H9 (cell line): ENCODE measurements around the gene C4orf46. TPM values are rescaled to one million over a fixed set of nuclear protein-coding genes. Genes with fewer than 3 reads are reported as not detected.

ENCODE experiments used
- DNase-seq: peaks from one replicate; pipeline ENCODE4 v3.0.0-alpha.2; 2017
- H2AFZ ChIP-seq: one replicate; pipeline ENCODE4 v1.6.1; 2013; ENCODE audit warnings: mild to moderate bottlenecking, low read length, control low read depth, moderate library complexity
- H2AK5ac ChIP-seq: 2 replicates; pipeline ENCODE4 v1.6.1; 2013; ENCODE audit warnings: low read length, control low read depth, mixed read lengths; ENCODE audit not compliant: insufficient read length
- H2BK120ac ChIP-seq: one replicate; pipeline ENCODE4 v1.6.1; 2013; ENCODE audit warnings: low read depth, mild to moderate bottlenecking, low read length, control low read depth, inconsistent platforms; ENCODE audit not compliant: poor library complexity, severe bottlenecking
- H2BK12ac ChIP-seq: 2 replicates; pipeline ENCODE4 v1.6.1; 2013; ENCODE audit warnings: low read length, control low read depth, mixed read lengths, low read depth; ENCODE audit not compliant: insufficient read length
- H2BK15ac ChIP-seq: 2 replicates; pipeline ENCODE4 v1.6.1; 2013; ENCODE audit warnings: low read depth, low read length, control low read depth
- H2BK20ac ChIP-seq: one replicate; pipeline ENCODE4 v1.6.1; 2013; ENCODE audit warnings: low read depth, mild to moderate bottlenecking, low read length, control low read depth, inconsistent platforms; ENCODE audit not compliant: poor library complexity, severe bottlenecking
- H2BK5ac ChIP-seq: 2 replicates; pipeline ENCODE4 v1.6.1; 2013; ENCODE audit warnings: low read length, control low read depth, mixed read lengths; ENCODE audit not compliant: insufficient read length
- H3K14ac ChIP-seq: 2 replicates; pipeline ENCODE4 v1.6.1; 2013; ENCODE audit warnings: low read length, control low read depth; ENCODE audit not compliant: insufficient read depth
- H3K18ac ChIP-seq: 2 replicates; pipeline ENCODE4 v1.6.1; 2013; ENCODE audit warnings: low read depth, mild to moderate bottlenecking, mixed read lengths, low read length, control low read depth; ENCODE audit not compliant: insufficient read length
- H3K23ac ChIP-seq: 2 replicates; pipeline ENCODE4 v1.6.1; 2013; ENCODE audit warnings: low read length, control low read depth, mixed read lengths, low read depth; ENCODE audit not compliant: insufficient read length
- H3K23me2 ChIP-seq: 2 replicates; pipeline ENCODE4 v1.6.1; 2013; ENCODE audit warnings: low read depth, mild to moderate bottlenecking, mixed read lengths, low read length, control low read depth; ENCODE audit not compliant: insufficient read length, poor library complexity, severe bottlenecking
- H3K27ac ChIP-seq: 2 replicates; pipeline ENCODE4 v1.5.1; 2013; ENCODE audit warnings: low read length, control low read depth, mixed read lengths, low read depth; ENCODE audit not compliant: insufficient read length
- H3K27me3 ChIP-seq: 2 replicates; pipeline ENCODE4 v1.6.1; 2013; ENCODE audit warnings: low read length, control low read depth, inconsistent platforms; ENCODE audit not compliant: insufficient read depth
- H3K4ac ChIP-seq: 2 replicates; pipeline ENCODE4 v1.6.1; 2013; ENCODE audit warnings: low read depth, mild to moderate bottlenecking, control low read depth, inconsistent platforms, low read length, moderate library complexity
- H3K4me1 ChIP-seq: 2 replicates; pipeline ENCODE4 v1.6.1; 2013; ENCODE audit warnings: low read length, control low read depth, inconsistent platforms; ENCODE audit not compliant: insufficient read depth
- H3K4me2 ChIP-seq: 2 replicates; pipeline ENCODE4 v1.6.1; 2013; ENCODE audit warnings: low read length, control low read depth, mixed read lengths; ENCODE audit not compliant: insufficient read length, insufficient read depth
- H3K56ac ChIP-seq: 2 replicates; pipeline ENCODE4 v1.6.1; 2013; ENCODE audit warnings: low read depth, mild to moderate bottlenecking, mixed read lengths, low read length, control low read depth; ENCODE audit not compliant: insufficient read length
- H3K79me1 ChIP-seq: 2 replicates; pipeline ENCODE4 v1.6.1; 2013; ENCODE audit warnings: low read depth, mild to moderate bottlenecking, moderate library complexity, low read length, control low read depth, inconsistent platforms; ENCODE audit not compliant: insufficient read depth, poor library complexity, severe bottlenecking
- H3K79me2 ChIP-seq: 2 replicates; pipeline ENCODE4 v1.6.1; 2013; ENCODE audit warnings: low read length, control low read depth, inconsistent platforms; ENCODE audit not compliant: insufficient read depth
- H3K9ac ChIP-seq: 2 replicates; pipeline ENCODE4 v1.6.1; 2013; ENCODE audit warnings: low read length, control low read depth, mixed read lengths; ENCODE audit not compliant: insufficient read length; ENCODE audit errors: extremely low read depth
- H3K9me3 ChIP-seq: one replicate; pipeline ENCODE4 v1.6.1; 2013; ENCODE audit warnings: low read depth, low read length, inconsistent platforms; ENCODE audit not compliant: control insufficient read depth
- H3T11ph ChIP-seq: one replicate; pipeline ENCODE4 v1.6.1; 2013; ENCODE audit warnings: mild to moderate bottlenecking, low read length, control low read depth, inconsistent platforms
- H4K20me1 ChIP-seq: one replicate; pipeline ENCODE4 v1.6.1; 2013; ENCODE audit not compliant: control insufficient read depth, insufficient read length, insufficient read depth
- H4K5ac ChIP-seq: 2 replicates; pipeline ENCODE4 v1.6.1; 2013; ENCODE audit warnings: low read depth, mild to moderate bottlenecking, mixed read lengths, low read length, control low read depth; ENCODE audit not compliant: insufficient read length
- H4K8ac ChIP-seq: replicated peaks from 2 replicates; pipeline ENCODE4 v1.6.1; 2013; ENCODE audit warnings: low read length, control low read depth, mixed read lengths, low read depth; ENCODE audit not compliant: insufficient read length
- H4K91ac ChIP-seq: 2 replicates; pipeline ENCODE4 v1.6.1; 2013; ENCODE audit warnings: low read depth, mild to moderate bottlenecking, moderate library complexity, mixed read lengths, low read length, control low read depth; ENCODE audit not compliant: insufficient read length
- H3K27ac Mint-ChIP-seq, 3 experiments: 2 replicates in 2 of 3; 3 replicates in 1 of 3; pipeline ENCODE4 v1.8.0; 2020 to 2021; ENCODE audit warnings: mixed read lengths in 3 of 3, mild to moderate bottlenecking in 1 of 3, moderate library complexity in 1 of 3
- H3K27me3 Mint-ChIP-seq: 2 replicates; pipeline ENCODE4 v1.8.0; 2021; ENCODE audit warnings: low read depth, mild to moderate bottlenecking, moderate library complexity, mixed read lengths
- H3K36me3 Mint-ChIP-seq, 3 experiments: 2 replicates in 2 of 3; 3 replicates in 1 of 3; pipeline ENCODE4 v1.8.0; 2020 to 2021; ENCODE audit warnings: low read depth in 3 of 3, mixed read lengths in 3 of 3; ENCODE audit not compliant: insufficient read depth in 1 of 3
- H3K4me1 Mint-ChIP-seq, 2 experiments: 2 replicates each; pipeline ENCODE4 v1.8.0; 2020; ENCODE audit warnings: mixed read lengths in 2 of 2
- H3K4me3 Mint-ChIP-seq, 2 experiments: 2 replicates in 1 of 2; 3 replicates in 1 of 2; pipeline ENCODE4 v1.8.0; 2020 to 2021; ENCODE audit warnings: mild to moderate bottlenecking in 2 of 2, mixed read lengths in 2 of 2, moderate library complexity in 1 of 2
- H3K9me3 Mint-ChIP-seq, 2 experiments: 2 replicates in 1 of 2; 3 replicates in 1 of 2; pipeline ENCODE4 v1.8.0; 2020; ENCODE audit warnings: mild to moderate bottlenecking in 2 of 2, mixed read lengths in 2 of 2, moderate library complexity in 1 of 2
- CTCF ChIP-seq: fragments of 200-600 bp; sonication (generic); conservative IDR thresholded peaks from 3 replicates; pipeline ENCODE4 v1.8.0; 2021; ENCODE audit warnings: antibody characterized with exemption, mild to moderate bottlenecking
- WGBS: extraction: QIAGEN DNeasy Blood & Tissue Kit; methylation state at CpG from one replicate; pipeline ENCODE4 v1.1.7; 2013; ENCODE audit warnings: missing lambda C conversion rate, low lambda C conversion rate, mixed read lengths; ENCODE audit not compliant: insufficient read length; ENCODE audit errors: extremely low coverage; 5-methylcytosine and 5-hydroxymethylcytosine counted together
- total RNA-seq: library from RNA; stranded (reverse); gene quantifications from 2 replicates; pipeline ENCODE4 v1.2.1, GENCODE V29; 2021

The C4orf46 gene
- total RNA-seq, 1 experiment from 2014 or later, result 19.6 TPM

GRCh38 chr4:158621729-158622128, 50.0 kb downstream of the C4orf46 start:
- H3K56ac ChIP-seq, result no peak overlapping the region
- H3K27me3 ChIP-seq, result no peaks in the 10 kb centered on the region
- H2AK5ac ChIP-seq, result no peak overlapping the region
- no peak for TF ChIP-seq CTCF
- H4K5ac ChIP-seq, result no peak overlapping the region
- no peak overlapping the region for H3K18ac ChIP-seq
- no peak overlapping the region for H2BK20ac ChIP-seq
- DNase-seq, result no peak
- no peaks in the 10 kb centered on the region for H3K23me2 ChIP-seq
- H3K4me3 Mint-ChIP-seq, result no peak overlapping the region
- no peak overlapping the region for H2AFZ ChIP-seq
- H3K79me1 ChIP-seq, result no peaks in the 10 kb centered on the region
- H3K9me3 ChIP-seq, result no peaks in the 10 kb centered on the region
- H3K27me3 Mint-ChIP-seq, result no peaks in the 10 kb centered on the region
- no peak overlapping the region for H3K27ac Mint-ChIP-seq
- no peak overlapping the region for H3T11ph ChIP-seq
- no peak overlapping the region for H4K91ac ChIP-seq
- no peaks in the 10 kb centered on the region for H3K9me3 Mint-ChIP-seq
- H3K4me2 ChIP-seq, result no peak overlapping the region
- H3K4ac ChIP-seq, result no peak overlapping the region
- H3K14ac ChIP-seq, result no peak overlapping the region
- no peak overlapping the region for H3K23ac ChIP-seq
- no peak overlapping the region for H2BK12ac ChIP-seq
- H2BK120ac ChIP-seq, result no peak overlapping the region
- H2BK15ac ChIP-seq, result no peak overlapping the region
- no peak overlapping the region for H3K27ac ChIP-seq
- H3K9ac ChIP-seq, result no peak overlapping the region
- no peak overlapping the region for H2BK5ac ChIP-seq
- H3K4me1 Mint-ChIP-seq, result peaks cover 5 to 12% of the 10 kb centered on the region in 2 experiments; a peak in 3 of 4 replicates
- H3K36me3 Mint-ChIP-seq, result no peaks in the 10 kb centered on the region
- H3K79me2 ChIP-seq, result no peaks in the 10 kb centered on the region
- WGBS, result no CpG with 5 or more reads among the region's 4 CpGs
- no peaks in the 10 kb centered on the region; the same call in 1 of the 2 replicates for H3K4me1 ChIP-seq
- H4K8ac ChIP-seq, result no peak overlapping the region
- no peaks in the 10 kb centered on the region for H4K20me1 ChIP-seq
